ENCODE data around the gene TCN2. TPM values are rescaled to one million over a fixed set of nuclear protein-coding genes. Genes with fewer than 3 reads are reported as not detected.
"Not testable (repeated sequence)": the region's sequence is repeated elsewhere in the genome, so short reads cannot be mapped to it uniquely, and the experiment has no call there.

Gene TCN2
- total RNA-seq, 1 donor from 2014 or later: 5.1 TPM

DNA sequence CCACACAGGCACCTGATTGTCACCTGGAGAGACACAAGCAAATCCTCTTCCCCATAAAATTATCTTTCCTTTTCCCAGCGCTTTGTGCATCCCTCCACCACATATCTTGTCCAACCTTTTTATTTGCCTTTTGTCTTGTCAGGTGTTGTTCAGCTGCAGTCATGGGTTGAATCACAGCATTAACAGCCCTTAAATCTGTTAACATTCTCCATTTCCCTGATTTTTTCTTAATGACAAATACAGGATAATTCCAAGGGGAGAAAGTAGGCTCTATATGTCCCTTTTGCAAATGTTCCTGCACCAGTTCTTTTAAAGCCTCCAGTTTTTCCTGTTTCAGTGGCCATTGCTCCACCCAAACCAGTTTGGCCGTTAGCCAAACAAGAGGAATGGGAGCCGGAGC is 69.6 kb downstream of the TCN2 start:
- intact Hi-C loops (cut with micrococcal nuclease): not testable (repeated sequence)

Other genes starting within 250 kb of the TCN2 start
- gene RNF215, start 219.8 kb upstream of the TCN2 start, total RNA-seq: 9.3 and 9.5 TPM in 2 replicates
- gene SEC14L2, start 210.2 kb upstream of the TCN2 start, total RNA-seq: 11.1 and 12.2 TPM in 2 replicates
- gene MTFP1, start 181.4 kb upstream of the TCN2 start, total RNA-seq: 43.1 and 43.8 TPM in 2 replicates
- gene SEC14L3, start 135.2 kb upstream of the TCN2 start, total RNA-seq: 0.22 TPM in 1 of 2 replicates, not detected in the other
- gene SEC14L4, start 101.5 kb upstream of the TCN2 start, total RNA-seq: not detected in 2 replicates
- not detected in 2 replicates for gene SEC14L6, start 60.4 kb upstream of the TCN2 start, total RNA-seq
- not detected in 2 replicates for gene GAL3ST1, start 32.5 kb upstream of the TCN2 start, total RNA-seq
- 88.1 and 89.0 TPM in 2 replicates for gene PES1, start 15.3 kb upstream of the TCN2 start, total RNA-seq
- gene SLC35E4, start 28.6 kb downstream of the TCN2 start, total RNA-seq: 5.7 and 6.2 TPM in 2 replicates
- 15.7 and 17.3 TPM in 2 replicates for gene DUSP18, start 60.7 kb downstream of the TCN2 start, total RNA-seq
- gene OSBP2, start 87.7 kb downstream of the TCN2 start, total RNA-seq: 4.1 and 4.3 TPM in 2 replicates